UCSD-AML1 (cell line): ENCODE measurements around the gene SREBF2.
A peak's percentile ranks its signal among the peaks of the same experiment; 100 is the strongest.

Source experiments
- DNase-seq: peaks from one replicate; lab custom pipeline; 2025; ENCODE audit not compliant: unreplicated experiment; lab: John Stamatoyannopoulos, UW

SREBF2 gene

DNA sequence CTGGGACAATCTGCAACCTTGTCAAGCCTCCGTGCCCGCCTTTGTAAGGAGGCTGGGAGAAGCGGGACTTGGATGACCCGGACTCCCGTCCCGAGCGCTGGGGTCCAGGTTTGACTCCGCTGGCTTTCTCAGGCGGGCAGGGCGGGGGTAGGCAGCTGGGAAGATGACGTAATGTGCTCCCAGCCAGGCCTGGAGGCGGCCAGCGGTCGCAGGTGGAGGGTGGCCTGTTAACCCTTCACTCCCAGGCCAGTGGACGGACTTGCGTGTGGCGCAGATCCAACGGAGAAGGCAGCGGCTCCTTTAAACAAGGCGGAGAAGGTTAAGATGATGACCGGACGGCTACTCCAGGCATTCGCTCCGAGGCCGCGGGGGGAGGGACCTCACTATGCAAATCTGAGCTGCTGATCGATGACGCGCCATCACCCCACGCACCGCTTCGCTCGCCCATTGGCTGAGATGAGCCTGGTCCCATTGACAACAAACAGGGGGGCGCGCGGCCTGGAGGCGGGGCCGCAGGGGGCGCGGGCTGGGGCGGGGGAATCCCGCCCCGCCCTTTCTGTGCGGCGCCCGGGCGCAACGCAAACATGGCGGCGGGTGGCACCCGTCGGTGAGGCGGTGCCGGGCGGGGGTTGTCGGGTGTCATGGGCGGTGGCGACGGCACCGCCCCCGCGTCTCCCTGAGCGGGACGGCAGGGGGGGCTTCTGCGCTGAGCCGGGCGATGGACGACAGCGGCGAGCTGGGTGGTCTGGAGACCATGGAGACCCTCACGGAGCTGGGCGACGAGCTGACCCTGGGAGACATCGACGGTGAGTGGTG, at the start of gene SREBF2:
Gene SREBF2 (plus strand): TSS at position 553 of the 816 bp plus-strand sequence. CDS start 166 bp downstream, at position 719.
- DNase-seq, result peak; percentile 99

GRCh38 chr22:41787331-41787730, 45.6 kb upstream of the SREBF2 start:
- DNase-seq, result no peak

DNA sequence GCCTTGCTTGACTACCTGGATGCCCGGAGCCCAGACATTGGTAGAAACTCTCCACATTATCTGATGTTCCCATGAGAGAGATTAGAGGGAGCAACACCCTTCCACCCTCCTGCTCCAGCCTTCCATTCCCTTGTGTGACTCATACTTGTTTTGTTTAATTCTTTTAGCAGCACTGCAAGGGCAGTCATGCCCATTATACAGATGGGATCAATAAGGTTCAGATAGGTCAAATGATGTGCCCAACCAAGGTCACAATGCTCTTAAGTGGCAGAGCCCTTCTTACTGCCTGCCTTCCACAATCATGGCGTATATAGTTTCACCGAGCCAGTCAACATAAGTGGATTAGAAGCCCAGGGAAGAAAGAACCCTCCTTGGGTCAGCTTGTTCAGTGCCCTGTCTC, 39.0 kb upstream of the SREBF2 start:
- no peak for DNase-seq

DNA sequence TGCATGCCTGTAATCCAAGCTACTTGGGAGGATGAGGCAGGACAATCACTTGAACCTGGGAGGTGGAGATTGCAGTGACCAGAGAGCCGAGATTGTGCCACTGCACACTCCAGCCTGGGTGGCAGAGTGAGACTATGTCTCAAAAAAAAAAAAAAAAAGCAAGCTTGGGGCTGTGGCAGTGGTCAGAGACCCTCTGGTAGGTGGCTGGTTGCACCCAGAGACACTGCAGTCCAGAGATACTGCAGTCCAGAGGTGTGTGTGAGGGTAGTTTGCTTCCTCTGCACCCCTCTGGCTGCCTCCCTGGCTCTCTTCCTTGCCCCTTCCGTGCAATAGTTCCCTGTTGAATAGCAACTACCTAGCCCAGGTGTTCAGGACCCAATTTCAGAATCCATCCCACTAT, 34.2 kb upstream of the SREBF2 start:
- DNase-seq, result no peak

DNA sequence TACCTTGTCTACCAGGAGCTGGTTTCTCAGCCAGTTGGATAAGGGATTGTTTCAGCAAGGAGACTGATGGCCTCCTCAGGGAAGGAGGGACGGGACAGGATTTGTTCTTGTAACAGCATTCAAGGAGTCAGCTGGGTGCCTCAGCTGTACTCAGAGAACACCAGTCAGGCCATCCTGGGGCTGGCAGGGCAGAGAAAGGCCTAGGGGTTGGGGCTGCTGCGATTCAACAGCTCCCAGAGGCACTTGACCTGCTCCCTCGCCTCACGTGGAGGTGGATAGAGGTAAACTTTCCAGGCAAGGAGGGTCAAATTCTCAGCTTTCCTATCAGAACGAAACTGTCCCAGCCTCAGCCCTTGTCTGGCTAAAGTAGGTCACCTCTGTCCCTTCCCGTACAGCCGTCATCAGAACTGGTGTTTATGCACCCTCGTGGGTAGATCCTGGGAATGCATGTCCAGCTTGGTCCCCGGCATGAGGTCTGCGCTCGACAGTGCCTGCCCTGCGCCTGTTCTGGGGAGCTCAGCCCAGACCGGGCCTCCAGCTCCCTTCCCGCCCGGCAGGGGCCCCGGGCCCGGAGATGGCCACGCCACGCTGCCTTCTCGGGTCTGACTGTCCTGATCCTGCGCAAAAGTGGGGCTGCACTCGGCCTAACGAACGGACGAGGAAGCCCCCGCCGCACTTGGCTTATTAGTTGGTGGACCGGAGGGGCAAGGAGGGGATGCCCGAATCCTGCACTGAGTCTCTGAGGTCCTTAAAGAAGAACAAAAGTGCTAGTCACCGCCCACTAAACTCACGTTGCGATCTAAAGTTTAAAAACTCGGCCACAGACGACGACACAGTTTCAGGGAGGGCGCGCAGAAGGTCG, 33.2 kb upstream of the SREBF2 start:
- DNase-seq, result no peak

DNA sequence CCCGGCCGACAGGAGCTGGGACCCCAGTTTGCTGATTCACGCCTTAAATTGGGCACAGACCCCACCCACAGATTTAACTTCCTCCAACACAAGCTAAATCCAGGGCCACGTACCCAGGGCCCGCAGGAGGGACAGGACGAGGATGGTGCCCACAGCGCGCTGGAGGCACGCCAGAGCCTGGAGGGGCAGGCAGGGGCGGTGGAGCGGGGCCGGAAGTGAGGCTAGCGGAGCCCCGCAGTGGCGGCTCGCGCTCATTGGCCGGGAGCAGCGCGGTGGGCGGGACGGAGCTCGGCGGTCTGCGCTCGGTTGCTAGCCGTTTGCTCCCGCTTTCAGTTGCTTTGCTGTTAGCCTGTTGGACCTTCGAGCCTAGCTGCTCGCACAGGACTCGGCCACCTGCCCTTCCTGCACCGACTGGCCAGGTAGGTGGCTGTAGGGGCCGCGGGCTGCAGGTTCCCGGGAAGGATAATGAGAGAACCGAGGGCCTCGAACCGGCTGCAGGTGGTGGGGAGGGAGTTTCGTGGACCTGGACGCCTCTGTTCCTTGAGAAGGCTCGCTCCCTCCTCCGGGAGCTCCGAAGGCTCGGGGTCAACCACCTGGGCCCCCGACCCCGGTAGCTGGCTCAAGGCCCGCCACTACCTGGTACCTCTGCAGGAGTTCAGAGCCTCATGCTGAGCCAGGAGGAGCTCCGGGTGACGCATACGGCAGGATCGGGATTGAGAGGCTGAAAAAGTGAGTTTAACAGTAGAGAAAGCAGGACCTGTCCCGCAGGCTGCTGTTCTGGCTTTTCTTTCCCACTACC, 32.4 kb upstream of the SREBF2 start, which contains the start of gene CCDC134:
Gene CCDC134 (plus strand): TSS at position 332 of the 799 bp plus-strand sequence. CDS start 8,212 bp downstream, outside the sequence.
- peak; percentile 92 for DNase-seq

GRCh38 chr22:41801147-41801819, 31.6 kb upstream of the SREBF2 start:
- no peak for DNase-seq

GRCh38 chr22:41801886-41802285, 31.0 kb upstream of the SREBF2 start:
- DNase-seq, result no peak

DNA sequence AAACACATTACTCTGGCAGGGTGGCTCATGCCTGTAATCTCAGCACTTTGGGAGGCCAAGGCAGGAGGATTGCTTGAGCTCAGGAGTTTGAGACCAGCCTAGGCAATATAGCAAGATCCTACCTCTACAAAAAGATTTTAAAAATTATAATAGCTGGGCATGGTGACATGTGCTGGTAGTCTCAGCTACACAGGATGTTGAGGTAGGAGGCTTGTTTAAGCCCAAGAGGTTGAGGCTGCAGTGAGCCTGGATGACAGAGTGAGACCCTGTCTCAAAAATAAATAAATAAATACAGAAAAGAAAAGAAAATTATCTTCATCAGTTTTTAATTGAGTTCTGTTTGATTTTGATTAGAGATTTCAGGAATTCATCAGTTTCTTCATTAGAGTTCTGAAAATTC, 27.3 kb upstream of the SREBF2 start:
- DNase-seq, result no peak

- no peak for DNase-seq
Observed at GRCh38 chr22:41808400-41808799, 24.5 kb upstream of the SREBF2 start.

DNA sequence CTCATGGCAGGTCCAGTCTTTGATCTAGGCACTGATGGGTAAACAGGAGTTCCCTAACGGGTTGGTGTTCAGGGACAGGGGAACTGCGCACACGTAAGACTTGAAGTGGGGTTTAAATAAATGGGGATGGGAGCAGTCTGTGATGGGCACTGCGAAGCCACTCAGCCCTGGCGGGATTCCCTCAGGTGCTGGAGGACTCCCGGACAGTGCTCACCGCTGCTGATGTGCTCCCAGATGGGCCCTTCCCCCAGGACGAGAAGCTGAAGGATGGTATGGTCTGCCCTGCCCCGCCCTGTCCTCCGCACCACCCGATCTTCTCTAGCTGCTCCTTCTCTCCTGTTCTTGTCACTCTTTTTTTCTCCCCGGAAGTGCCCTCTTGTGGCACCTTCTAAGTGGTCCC, 22.9 kb upstream of the SREBF2 start:
- no peak for DNase-seq

- DNase-seq, result no peak
Observed at GRCh38 chr22:41812805-41813545, 19.9 kb upstream of the SREBF2 start.

DNA sequence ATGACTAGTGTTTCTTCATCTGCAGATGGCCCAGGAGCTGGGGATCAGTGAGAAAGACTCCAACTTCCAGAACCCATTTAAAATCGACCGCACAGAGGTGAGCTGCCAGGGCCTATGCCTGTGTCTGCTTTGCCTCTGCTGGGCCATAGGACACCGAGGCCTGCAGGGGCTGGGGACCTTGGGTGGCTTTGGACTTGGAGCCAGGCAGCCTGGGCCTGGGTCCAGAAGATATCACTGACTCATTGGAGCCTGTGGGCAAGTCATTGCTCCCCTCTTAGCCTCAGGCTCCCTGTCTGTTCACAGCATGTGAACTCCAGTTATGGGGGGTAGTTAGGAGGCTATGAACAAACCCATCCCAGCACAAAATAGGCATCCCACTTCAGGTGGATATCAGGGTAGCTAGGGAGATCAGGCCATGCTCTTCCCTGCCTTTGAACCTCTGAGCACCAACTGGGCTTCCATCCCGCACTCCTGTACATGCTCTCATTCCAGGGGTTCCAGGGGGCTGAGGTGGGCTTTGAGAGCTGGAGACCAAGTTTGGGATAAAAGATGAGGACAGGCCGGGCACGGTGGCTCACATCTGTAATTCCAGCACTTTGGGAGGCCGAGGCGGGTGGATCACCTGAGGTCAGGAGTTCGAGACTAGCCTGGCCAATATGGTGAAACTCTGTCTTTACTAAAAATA, 19.0 kb upstream of the SREBF2 start:
- no peak for DNase-seq

DNA sequence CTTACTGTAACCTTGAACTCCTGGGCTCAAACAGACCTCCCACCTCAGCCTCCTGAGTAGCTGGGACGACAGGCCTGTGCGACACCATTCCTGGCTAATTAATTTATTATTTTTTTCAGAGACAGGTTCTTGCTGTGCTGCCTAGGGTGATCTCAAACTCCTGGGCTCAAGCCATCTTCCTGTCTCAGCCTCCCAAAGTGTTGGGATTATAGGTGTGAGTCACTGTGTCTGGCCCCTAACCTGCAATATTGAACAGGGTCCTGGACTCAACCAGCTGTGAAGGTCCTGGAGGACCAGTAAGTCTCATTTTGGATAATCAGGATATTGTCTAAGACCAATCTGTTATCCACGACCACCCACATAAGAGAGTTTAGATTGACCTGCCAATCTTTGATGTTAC, 17.2 kb upstream of the SREBF2 start:
- DNase-seq, result no peak

DNA sequence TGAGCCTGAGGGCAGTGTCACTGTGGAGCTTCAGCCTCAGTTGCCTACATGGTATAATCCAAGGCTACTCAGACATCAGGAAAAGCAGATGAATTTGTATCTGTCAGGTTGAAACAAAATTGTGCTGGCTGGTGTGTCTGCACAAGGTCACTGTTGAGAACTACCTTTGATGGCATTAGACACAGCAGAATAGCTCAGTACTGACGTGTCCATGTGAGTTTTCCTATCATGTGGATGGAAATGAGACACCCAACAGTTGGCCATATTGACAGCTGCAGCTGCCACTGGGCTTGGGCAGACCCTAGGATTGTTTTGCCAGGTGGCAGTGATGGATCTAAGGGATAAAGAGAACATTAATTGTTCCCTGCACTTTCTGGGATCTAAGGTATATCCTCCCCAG, 16.7 kb upstream of the SREBF2 start:
- no peak for DNase-seq

- DNase-seq, result no peak
Observed at GRCh38 chr22:41816871-41817270, 16.0 kb upstream of the SREBF2 start.

DNA sequence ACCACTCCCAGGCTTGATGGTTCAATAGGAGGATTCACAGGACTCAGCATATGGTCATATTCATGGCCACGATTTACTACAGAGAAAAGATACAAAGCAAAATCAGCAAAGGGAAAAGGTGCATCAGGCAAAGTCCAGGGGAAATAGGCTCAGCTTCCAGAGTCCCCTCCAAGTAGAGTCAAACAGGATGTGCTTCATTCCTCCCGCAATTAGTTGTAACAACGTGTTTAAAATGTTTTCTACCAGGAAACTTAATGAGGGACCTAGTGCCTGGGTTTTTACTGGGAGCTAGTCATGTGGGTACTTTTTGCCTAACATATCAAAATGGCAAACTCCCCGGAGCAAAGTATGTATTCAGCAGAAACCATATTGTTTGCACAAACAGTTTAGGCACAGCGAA, 14.9 kb upstream of the SREBF2 start:
- no peak for DNase-seq

- DNase-seq, result no peak
Observed at GRCh38 chr22:41818596-41818995, 14.3 kb upstream of the SREBF2 start.

GRCh38 chr22:41819257-41819656, 13.6 kb upstream of the SREBF2 start:
- DNase-seq, result no peak
